Measurements from ENCODE around the gene EEIG2. TPM values are rescaled to one million over a fixed set of nuclear protein-coding genes. Genes with fewer than 3 reads are reported as not detected.

Gene EEIG2
- polyA plus RNA-seq, 2 of the 4 experiments (the other 2 are of a cell fraction) = 5.3 to 7.9 TPM

DNA sequence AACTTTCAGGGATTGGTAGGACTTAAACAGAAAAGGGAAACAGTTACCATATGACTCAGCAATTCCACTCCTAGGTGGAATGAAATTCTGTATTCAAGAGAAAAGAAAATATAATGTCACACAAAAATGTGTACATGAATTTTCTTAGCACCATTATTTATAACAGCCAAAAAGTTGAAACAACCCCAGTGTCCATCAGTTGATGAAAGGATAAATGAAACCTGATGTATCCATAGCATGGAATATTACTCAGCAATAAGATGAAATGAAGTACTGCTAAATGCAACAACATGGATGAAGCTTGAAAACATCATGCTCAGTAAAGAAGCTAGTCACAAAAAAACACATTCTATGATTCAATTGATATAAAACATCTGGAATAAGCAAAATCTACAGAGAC is 15.5 kb downstream of the EEIG2 start:
- POLR2A ChIA-PET = no interaction called here
- Histone ChIP-seq H3K4me1 (0 out of 3 replicates have a peak, but pooled peaks cover 6% of the 10 kb centered on the region), H3K4me3 (no peak overlapping the region), H3K4me2 (no peak overlapping the region), H3K27ac (peak overlapping the region in 1 of 2 experiments; percentile 26; a peak in 1 of 6 replicates), H3K9me3 (peaks cover 3% of the 10 kb centered on the region; the same call in 1 of the 3 replicates)
- TF ChIP-seq NPAS2 (CRISPR knock-in tag; IDR thresholded peaks at IDR 0.05; ENCODE audit: borderline replicate concordance) = no peak
- TF ChIP-seq, protein P1, sequence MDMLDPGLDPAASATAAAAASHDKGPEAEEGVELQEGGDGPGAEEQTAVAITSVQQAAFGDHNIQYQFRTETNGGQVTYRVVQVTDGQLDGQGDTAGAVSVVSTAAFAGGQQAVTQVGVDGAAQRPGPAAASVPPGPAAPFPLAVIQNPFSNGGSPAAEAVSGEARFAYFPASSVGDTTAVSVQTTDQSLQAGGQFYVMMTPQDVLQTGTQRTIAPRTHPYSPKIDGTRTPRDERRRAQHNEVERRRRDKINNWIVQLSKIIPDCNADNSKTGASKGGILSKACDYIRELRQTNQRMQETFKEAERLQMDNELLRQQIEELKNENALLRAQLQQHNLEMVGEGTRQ (IDR thresholded peaks at IDR 0.05) = no peak
- TF ChIP-seq RAD21 (conservative IDR thresholded peaks at IDR 0.05 in 1 of 2, IDR thresholded peaks at IDR 0.05 in 1 of 2) = no peak
- TF ChIP-seq, protein P2, sequence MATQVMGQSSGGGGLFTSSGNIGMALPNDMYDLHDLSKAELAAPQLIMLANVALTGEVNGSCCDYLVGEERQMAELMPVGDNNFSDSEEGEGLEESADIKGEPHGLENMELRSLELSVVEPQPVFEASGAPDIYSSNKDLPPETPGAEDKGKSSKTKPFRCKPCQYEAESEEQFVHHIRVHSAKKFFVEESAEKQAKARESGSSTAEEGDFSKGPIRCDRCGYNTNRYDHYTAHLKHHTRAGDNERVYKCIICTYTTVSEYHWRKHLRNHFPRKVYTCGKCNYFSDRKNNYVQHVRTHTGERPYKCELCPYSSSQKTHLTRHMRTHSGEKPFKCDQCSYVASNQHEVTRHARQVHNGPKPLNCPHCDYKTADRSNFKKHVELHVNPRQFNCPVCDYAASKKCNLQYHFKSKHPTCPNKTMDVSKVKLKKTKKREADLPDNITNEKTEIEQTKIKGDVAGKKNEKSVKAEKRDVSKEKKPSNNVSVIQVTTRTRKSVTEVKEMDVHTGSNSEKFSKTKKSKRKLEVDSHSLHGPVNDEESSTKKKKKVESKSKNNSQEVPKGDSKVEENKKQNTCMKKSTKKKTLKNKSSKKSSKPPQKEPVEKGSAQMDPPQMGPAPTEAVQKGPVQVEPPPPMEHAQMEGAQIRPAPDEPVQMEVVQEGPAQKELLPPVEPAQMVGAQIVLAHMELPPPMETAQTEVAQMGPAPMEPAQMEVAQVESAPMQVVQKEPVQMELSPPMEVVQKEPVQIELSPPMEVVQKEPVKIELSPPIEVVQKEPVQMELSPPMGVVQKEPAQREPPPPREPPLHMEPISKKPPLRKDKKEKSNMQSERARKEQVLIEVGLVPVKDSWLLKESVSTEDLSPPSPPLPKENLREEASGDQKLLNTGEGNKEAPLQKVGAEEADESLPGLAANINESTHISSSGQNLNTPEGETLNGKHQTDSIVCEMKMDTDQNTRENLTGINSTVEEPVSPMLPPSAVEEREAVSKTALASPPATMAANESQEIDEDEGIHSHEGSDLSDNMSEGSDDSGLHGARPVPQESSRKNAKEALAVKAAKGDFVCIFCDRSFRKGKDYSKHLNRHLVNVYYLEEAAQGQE (IDR thresholded peaks at IDR 0.05) = no peak
- TF ChIP-seq NFE2L2 (conservative IDR thresholded peaks at IDR 0.05; ENCODE audit: low read length) = 0 out of 2 replicates have a peak, but pooled peaks have one; percentile 23
- TF ChIP-seq, protein P3, sequence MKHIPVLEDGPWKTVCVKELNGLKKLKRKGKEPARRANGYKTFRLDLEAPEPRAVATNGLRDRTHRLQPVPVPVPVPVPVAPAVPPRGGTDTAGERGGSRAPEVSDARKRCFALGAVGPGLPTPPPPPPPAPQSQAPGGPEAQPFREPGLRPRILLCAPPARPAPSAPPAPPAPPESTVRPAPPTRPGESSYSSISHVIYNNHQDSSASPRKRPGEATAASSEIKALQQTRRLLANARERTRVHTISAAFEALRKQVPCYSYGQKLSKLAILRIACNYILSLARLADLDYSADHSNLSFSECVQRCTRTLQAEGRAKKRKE (CRISPR knock-in tag; IDR thresholded peaks at IDR 0.05; ENCODE audit: low read depth) = no peak
- peak; percentile 58 for TF ChIP-seq MAFK (IDR thresholded peaks at IDR 0.05; ENCODE audit: partially characterized antibody)
- TF ChIP-seq HEYL (CRISPR knock-in tag; IDR thresholded peaks at IDR 0.05) = no peak
- no peak for ATAC-seq
- CTCF ChIA-PET = no interaction called here
- DNase-seq (ENCODE audit: low read depth in 1 of 2, low spot score in 1 of 2) = no peak
- FAIRE-seq = no peak

DNA sequence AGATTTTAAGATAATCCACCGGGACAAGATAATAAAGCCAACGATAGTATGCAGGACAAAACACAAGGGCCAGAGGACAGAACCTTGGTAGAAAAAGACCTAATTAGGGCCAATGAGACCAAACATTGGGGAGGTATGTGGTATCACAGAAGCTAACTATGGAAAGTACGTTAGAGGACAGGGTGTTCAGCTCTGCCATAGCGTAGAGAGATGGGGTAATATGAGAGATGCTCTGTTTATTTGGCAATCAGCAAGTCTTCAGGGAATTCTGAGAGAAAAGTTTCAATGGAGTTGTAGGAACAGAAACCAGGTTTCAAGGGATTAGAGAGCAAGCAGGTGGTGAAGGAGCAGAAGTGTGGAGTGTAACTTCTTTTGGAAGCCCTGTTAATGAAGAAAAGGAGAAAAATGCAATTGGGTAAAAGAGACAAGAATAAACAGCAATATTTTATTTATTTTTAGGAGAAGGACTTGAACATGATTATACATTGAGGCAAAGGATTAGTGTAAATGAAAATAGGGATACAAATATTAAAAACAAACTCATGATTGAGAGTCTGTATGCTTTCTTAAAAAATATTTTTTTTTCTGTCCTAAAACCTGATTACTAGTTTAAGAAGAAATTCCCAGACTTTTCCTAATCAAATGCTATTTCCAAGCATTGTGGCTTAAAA is 24.0 kb downstream of the EEIG2 start:
- TF ChIP-seq FOXS1 (CRISPR knock-in tag; IDR thresholded peaks at IDR 0.05) (no peak), RNF2 (IDR thresholded peaks at IDR 0.05; ENCODE audit: borderline replicate concordance, low read depth) (no peak), HOXB13 (CRISPR knock-in tag; IDR thresholded peaks at IDR 0.05; ENCODE audit: low read depth) (no peak), CHD2 (IDR thresholded peaks at IDR 0.05; ENCODE audit: low read length, partially characterized antibody) (no peak), RCOR1 (IDR thresholded peaks at IDR 0.05; ENCODE audit: low read depth, low read length) (no peak), ZC3H11A (IDR thresholded peaks at IDR 0.05) (no peak)
- ATAC-seq (peak in 1 of 2 experiments; percentile 50; a peak in 2 of 6 replicates), FAIRE-seq (no peak), DNase-seq (ENCODE audit: low read depth in 1 of 2, low spot score in 1 of 2) (no peak)
- peak overlapping the region; percentile 73 to 74 for H3K27ac ChIP-seq
- peaks cover 13% of the 10 kb centered on the region; the same call in 1 of the 3 replicates for H3K9me3 ChIP-seq
- H3K4me1 ChIP-seq = peaks cover 33% of the 10 kb centered on the region
- 53% methylated on average over 4 of the region's 4 CpGs for WGBS (ENCODE audit: missing lambda C conversion rate)
- H3K4me2 ChIP-seq = peak overlapping the region; percentile 89
- peak overlapping the region; percentile 21; the same call in 1 of the 3 replicates for H3K4me3 ChIP-seq
- CTCF ChIA-PET = no interaction called here
- POLR2A ChIA-PET = no interaction called here

DNA sequence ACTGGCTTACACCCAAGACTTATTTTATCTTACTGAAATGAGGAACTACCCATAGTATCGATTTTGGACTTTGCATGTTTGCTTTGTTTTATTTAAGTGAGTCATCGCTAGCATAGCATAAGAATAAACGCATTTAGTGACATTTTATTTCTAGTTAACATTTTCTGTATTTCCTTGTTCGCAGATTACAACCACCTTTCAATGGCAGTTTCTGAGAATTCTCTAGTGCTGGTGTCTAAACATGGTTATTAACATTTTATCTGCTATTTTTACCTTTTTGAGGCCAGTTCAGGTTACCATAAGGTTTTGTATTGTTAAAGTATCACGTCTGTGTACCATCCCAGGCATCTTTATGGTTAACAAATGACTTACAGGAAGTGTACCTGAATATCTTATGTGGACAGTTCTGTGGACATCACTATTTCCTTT is 24.5 kb downstream of the EEIG2 start:
- FAIRE-seq (no peak), DNase-seq (ENCODE audit: low read depth in 1 of 2, low spot score in 1 of 2) (no peak)

More for the DNA sequence above, 24.5 kb downstream of the EEIG2 start:
- ChIA-PET POLR2A (no interaction called here), CTCF (no interaction called here)
- Histone ChIP-seq H3K4me3 (peak overlapping the region; percentile 21; the same call in 1 of the 3 replicates), H3K4me1 (peaks cover 33% of the 10 kb centered on the region), H3K4me2 (peak overlapping the region; percentile 89), H3K9me3 (peaks cover 13% of the 10 kb centered on the region; the same call in 1 of the 3 replicates), H3K27ac (peak overlapping the region; percentile 73 to 78; a peak in 5 of 6 replicates)
- 0 out of 6 replicates have a peak, but pooled peaks of 1 of the 2 experiments have one; percentile 30 for ATAC-seq
- WGBS (ENCODE audit: missing lambda C conversion rate) = under 1% methylated on average over 5 of the region's 5 CpGs
- TF ChIP-seq FOSL2 (IDR thresholded peaks at IDR 0.05) = no peak
- 0 out of 2 replicates have a peak, but pooled peaks have one; percentile 31 for TF ChIP-seq FOSL2 (CRISPR knock-in tag; IDR thresholded peaks at IDR 0.05)
- no peak for TF ChIP-seq POLR2AphosphoS2 (conservative IDR thresholded peaks at IDR 0.05; ENCODE audit: low read length)
